ENCODE measurements around the gene SIGLEC7. TPM values are rescaled to one million over a fixed set of nuclear protein-coding genes. Genes with fewer than 3 reads are reported as not detected.

SIGLEC7 gene
- polyA plus RNA-seq, 3 donors = 0.59 to 5.1 (median 2.3) TPM

GRCh38 chr19:51111606-51112005 is 30.5 kb upstream of the SIGLEC7 start:
- WGBS, 3 donors = 31 to 58% (median 55%) methylated on average over 6 of the region's 6 CpGs
- H3K27ac ChIP-seq (ENCODE audit: low read depth, low read length) = no peak overlapping the region

GRCh38 chr19:51114087-51114729 is 27.9 kb upstream of the SIGLEC7 start:
- 69 to 76% (median 73%) methylated on average over 6 of the region's 6 CpGs for WGBS, 3 donors
- peak overlapping the region; percentile 15 for H3K27ac ChIP-seq (ENCODE audit: low read depth, low read length)

- whole genome bisulfite sequencing, 3 donors = 66 to 80% (median 80%) methylated on average over 6 of the region's 6 CpGs
- no peak overlapping the region for H3K27ac ChIP-seq (ENCODE audit: low read depth, low read length)
Measured at GRCh38 chr19:51116736-51117286, 25.3 kb upstream of the SIGLEC7 start.

- no peak overlapping the region for H3K27ac ChIP-seq (ENCODE audit: low read depth, low read length)
- 46 to 58% (median 47%) methylated on average over 4 of the region's 4 CpGs for WGBS, 3 donors
Measured at GRCh38 chr19:51119101-51119500, 23.0 kb upstream of the SIGLEC7 start.

GRCh38 chr19:51119611-51120010 is 22.5 kb upstream of the SIGLEC7 start:
- no peak overlapping the region for H3K27ac ChIP-seq (ENCODE audit: low read depth, low read length)
- WGBS, 3 donors = 62 to 69% (median 68%) methylated on average over 6 of the region's 6 CpGs

- H3K27ac ChIP-seq (ENCODE audit: low read depth, low read length) = no peak overlapping the region
- 68 to 79% (median 75%) methylated on average over 6 of the region's 6 CpGs for WGBS, 3 donors
Measured at GRCh38 chr19:51120160-51120559, 21.9 kb upstream of the SIGLEC7 start.

GRCh38 chr19:51121257-51121656 is 20.8 kb upstream of the SIGLEC7 start:
- 81 to 88% (median 83%) methylated on average over 8 of the region's 8 CpGs for WGBS, 3 donors
- H3K27ac ChIP-seq (ENCODE audit: low read depth, low read length) = no peak overlapping the region

GRCh38 chr19:51122112-51122981 is 19.8 kb upstream of the SIGLEC7 start:
- no peak overlapping the region for H3K27ac ChIP-seq (ENCODE audit: low read depth, low read length)
- 58 to 83% (median 77%) methylated on average over 22 of the region's 22 CpGs for WGBS, 3 donors

- 38 to 52% (median 49%) methylated on average over 6 of the region's 6 CpGs for WGBS, 3 donors
- H3K27ac ChIP-seq (ENCODE audit: low read depth, low read length) = no peak overlapping the region
Measured at GRCh38 chr19:51123381-51123800, 18.7 kb upstream of the SIGLEC7 start.

GRCh38 chr19:51123802-51124201 is 18.3 kb upstream of the SIGLEC7 start:
- 59 to 68% (median 62%) methylated on average over 9 of the region's 9 CpGs for WGBS, 3 donors
- no peak overlapping the region for H3K27ac ChIP-seq (ENCODE audit: low read depth, low read length)

GRCh38 chr19:51124216-51124615 is 17.9 kb upstream of the SIGLEC7 start:
- H3K27ac ChIP-seq (ENCODE audit: low read depth, low read length) = no peak overlapping the region
- 66 to 86% (median 81%) methylated on average over 9 of the region's 9 CpGs for WGBS, 3 donors

GRCh38 chr19:51124729-51125128 is 17.4 kb upstream of the SIGLEC7 start, which contains the start of gene SIGLEC9:
Gene SIGLEC9, plus strand, starts transcription at chr19:51124906. Its CDS starts 69 bp downstream, at chr19:51124975.
- no peak within 1 kb of the TSS for H3K27ac ChIP-seq (ENCODE audit: low read depth, low read length)
- WGBS, 3 donors = 39 to 55% (median 42%) methylated on average over 13 to 14 of the region's 14 CpGs

GRCh38 chr19:51125421-51126075 is 16.6 kb upstream of the SIGLEC7 start:
- WGBS, 3 donors = 85 to 92% (median 91%) methylated on average over 16 of the region's 16 CpGs
- H3K27ac ChIP-seq (ENCODE audit: low read depth, low read length) = no peak overlapping the region

- H3K27ac ChIP-seq (ENCODE audit: low read depth, low read length) = no peak overlapping the region
- 59 to 79% (median 78%) methylated on average over 6 of the region's 6 CpGs for WGBS, 3 donors
Measured at GRCh38 chr19:51127032-51127431, 15.1 kb upstream of the SIGLEC7 start.

GRCh38 chr19:51127755-51128154 is 14.3 kb upstream of the SIGLEC7 start:
- WGBS, 3 donors = 42 to 64% (median 59%) methylated on average over 4 of the region's 4 CpGs
- H3K27ac ChIP-seq (ENCODE audit: low read depth, low read length) = no peak overlapping the region

GRCh38 chr19:51128227-51128626 is 13.9 kb upstream of the SIGLEC7 start:
- WGBS, 3 donors = 76 to 86% (median 86%) methylated on average over 7 of the region's 7 CpGs
- no peak overlapping the region for H3K27ac ChIP-seq (ENCODE audit: low read depth, low read length)

GRCh38 chr19:51129716-51130115 is 12.4 kb upstream of the SIGLEC7 start:
- 79 to 88% (median 81%) methylated on average over 8 of the region's 8 CpGs for WGBS, 3 donors

GRCh38 chr19:51131780-51132680 is 10.1 kb upstream of the SIGLEC7 start:
- no peak overlapping the region for H3K27ac ChIP-seq (ENCODE audit: low read depth, low read length)
- 26 to 47% (median 30%) methylated on average over 24 of the region's 24 CpGs for WGBS, 3 donors

More at GRCh38 chr19:51129716-51130115, 12.4 kb upstream of the SIGLEC7 start:
- H3K27ac ChIP-seq (ENCODE audit: low read depth, low read length) = no peak overlapping the region

Data from adipose tissue (tissue), 3 donors.